NCI-H2227 treated with DMSO at 0.1 percent for 48 hours (cell line): ENCODE data around the gene PPP1R12A.
"Not testable (repeated sequence)": the region's sequence is repeated elsewhere in the genome, so short reads cannot be mapped to it uniquely, and the experiment has no call there.

Experiments used
- DNase-seq: peaks from one replicate; lab custom pipeline; 2025; lab: John Stamatoyannopoulos, UW

PPP1R12A gene

DNA sequence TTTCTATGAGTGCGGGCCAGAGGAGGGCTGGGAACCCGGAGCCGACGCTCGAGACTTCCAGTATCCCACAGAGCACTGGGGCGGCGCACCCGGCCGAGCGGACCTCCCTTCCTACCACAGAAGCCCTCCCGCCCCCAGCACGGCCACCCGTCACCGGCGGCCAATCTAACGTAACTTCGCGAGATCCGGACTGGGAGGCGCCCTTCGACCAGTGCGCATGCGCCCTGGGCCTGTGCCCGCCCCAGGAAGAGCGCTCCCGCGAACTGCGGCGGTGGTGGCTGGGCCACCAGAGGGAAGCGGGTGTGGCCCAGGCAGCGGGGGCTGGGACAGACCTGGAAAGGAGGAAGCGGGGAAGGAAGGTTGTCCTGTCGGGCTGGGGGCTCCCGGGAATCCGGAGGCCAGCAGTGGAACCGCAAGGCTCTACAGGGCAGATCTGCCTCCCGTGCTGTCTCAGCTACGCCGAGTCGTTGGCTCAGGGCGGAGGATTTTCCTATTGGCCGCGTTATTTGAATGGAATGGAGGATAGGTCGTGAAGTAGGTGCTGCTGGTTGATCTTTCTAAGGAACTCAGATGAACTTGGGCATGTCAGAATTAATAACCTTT, at the start of gene PPP1R12A:
TSS of gene PPP1R12A (minus strand) at position 77 of the 603 bp plus-strand sequence. CDS start 166 bp downstream, outside the sequence.
- DNase-seq, result peak; percentile 96

DNA sequence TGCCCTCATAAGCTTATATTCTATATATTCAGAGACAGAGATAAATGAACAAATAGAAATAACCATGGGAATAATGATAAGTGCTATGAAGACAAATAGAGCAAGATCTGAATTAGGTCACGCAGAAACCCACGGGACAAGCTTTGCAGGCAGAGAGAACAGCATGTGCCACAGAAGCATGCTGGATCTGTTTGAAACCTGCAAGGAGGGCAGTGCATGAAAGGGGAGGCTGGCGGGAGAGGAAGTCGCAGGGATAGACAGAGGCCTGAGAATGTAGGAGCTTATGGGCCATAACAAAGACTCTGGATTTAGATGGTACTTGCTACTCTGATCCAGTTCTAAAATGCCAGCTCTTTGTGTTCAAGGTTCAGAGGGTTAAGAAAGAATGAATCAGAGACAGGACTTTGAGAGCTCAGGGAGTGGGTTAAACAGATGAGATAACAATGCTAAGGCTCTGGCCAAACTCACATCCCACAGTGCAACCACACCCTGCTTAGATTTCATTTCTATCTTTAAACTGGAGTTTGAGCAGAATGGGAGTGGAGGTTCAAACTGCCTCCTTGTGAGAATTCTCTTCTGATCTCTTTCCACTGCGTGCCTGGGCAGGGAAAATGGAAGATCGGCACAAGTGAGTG, 49.2 kb upstream of the PPP1R12A start:
- DNase-seq, result no peak

GRCh38 chr12:79983492-79983891, 48.6 kb upstream of the PPP1R12A start:
- no peak for DNase-seq

DNA sequence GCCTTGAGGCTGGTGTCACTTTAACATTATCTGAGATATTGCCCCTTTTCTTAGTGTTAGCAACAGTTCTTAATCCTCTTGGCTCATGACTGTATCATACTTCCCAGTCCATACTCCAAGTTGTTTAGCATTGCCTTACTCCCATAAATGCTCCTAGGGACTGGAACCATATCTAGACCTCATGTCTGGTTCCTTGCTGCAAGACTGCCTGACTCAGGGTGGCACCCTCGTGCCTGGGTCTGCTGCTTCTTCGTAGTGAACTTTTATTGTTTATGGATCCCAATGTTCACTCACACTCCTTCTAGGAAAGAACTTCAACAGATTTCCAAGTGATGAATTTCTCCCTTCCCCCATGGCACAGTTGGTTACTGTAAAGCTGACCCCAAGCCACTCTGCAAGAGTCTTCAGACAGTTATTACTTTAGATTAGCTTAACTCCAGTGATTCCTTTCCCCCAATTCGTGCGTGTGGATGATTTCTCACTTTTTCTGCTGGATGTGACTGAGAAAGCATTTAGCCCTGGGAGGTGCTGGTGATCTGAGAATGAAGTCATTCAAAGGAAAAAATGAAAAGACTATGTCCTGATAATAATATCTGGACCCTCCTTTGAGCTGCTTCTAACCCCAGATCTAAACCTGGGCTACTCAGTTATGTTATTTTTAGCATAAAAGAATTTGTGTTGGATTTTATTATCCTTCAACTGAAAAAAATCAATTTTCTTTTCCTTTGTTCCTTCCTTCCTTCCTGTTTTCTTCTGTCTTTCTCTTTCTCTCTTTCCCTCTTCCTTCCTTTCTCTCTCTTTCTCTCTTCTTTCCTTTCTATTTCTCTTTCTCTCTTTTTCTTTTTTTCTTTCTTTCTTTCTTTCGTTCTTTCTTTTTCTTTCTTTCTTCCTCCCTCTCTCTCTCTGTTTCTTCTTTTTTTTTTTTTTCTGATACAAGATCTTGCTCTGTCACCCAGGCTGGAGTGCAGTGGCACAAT, 47.5 kb upstream of the PPP1R12A start:
- DNase-seq, result no peak

GRCh38 chr12:79978692-79979091, 43.8 kb upstream of the PPP1R12A start:
- no peak for DNase-seq

DNA sequence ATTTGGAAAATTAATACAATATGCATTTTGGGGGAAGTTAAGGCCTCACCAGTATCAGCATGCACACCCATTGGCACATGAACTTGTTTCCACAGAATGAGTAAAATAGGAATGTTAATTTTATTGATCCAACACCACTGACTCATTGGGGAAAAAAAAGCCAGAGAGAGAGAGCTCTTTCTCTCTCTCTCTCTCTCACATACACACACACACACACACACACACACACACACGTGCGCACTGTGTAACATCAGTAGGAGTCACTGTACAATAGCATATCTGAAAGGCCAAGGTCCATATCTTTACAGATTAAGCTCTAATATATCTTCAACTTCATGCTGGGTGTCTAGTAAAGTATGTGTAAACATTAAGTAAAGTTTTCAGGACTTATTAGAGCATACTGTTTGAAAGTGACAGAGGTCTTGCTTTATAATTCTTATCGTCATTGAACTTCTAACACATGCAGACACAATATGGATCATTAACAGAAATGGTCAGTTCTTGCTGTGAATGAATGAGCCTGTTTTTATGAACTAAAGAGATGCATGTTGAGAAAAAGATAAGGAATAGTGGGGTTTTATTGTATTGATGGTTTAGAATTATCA, 43.1 kb upstream of the PPP1R12A start:
- not testable (repeated sequence) for DNase-seq

DNA sequence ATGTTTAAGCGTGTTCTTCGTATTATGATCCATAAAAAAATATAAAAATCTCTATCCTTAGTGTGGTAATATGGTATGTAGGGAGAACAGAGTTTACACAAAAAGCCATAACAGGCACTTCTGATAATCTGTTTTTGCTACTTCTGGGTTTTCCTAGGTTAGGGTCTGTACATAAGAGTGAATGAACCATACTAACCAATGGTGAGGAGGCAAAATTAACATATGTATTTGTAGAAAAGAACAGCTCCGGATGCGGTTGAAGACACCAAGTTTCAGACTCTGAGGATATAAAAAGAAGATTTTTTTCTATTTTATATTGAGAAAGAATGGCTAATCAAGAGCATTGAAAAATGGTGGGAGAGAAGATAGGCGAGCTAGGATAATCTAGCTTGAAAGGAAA, 40.2 kb upstream of the PPP1R12A start:
- DNase-seq, result no peak

DNA sequence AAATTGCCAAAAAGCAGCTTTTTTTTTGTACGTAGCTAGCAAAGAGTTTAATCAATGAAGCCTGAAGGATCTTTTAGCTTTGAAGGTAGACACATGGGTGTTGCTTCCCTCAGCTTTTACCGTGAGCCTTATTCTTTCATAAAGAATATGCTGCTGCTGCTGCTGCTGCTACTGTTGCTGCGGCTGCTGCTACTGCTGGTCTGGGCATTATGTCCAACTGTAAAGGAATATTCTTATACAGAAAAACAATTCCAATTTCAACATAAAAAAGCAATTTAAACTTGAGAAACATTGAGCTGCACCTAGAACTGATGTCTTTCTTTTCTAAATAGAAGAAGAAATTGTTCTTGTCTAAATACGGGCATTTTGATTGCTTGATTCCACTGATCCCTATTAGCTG, 38.9 kb upstream of the PPP1R12A start:
- peak; percentile 58 for DNase-seq

DNA sequence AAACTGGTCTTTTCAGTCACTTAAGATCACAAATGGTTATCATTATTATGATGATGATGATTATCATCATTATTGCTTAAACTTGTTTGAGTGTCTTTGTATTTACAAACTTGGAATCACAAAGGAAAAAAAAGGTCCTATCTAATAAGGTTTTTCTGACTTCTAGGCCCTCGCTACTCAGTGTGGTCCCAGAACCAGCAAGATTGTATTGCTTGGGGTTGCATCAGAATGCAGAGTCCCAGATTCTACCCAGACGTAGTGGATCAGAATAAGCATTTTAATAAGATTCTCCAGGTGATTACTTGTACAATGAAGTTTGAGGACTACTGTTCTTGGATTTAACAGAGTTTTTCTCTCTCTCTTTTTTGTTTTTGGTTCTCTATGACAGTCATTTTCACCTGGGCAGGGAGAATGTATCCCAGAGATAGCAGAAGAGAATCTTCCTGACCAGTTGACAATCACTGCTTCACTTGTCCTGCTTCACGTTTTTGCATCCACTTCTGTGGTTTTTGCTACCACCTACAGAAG, 29.3 kb upstream of the PPP1R12A start:
- no peak for DNase-seq

DNA sequence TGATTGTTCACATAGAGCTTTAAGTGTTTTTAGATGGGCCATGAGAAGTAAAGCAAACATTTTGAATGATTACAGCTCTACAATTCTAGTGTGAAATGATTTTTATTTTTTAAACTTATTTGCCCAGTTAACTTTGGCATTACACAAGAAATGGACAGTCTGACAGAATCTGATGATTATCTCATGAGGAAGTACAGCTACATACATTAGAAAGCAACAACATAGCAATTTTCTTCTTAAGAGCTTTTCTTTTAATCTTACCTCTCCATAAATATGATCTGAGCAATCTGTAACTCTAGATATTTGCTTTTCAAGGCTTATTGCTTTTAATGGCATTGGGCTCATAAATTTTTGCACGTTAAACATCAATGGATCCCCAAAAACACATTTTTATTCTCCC, 26.5 kb upstream of the PPP1R12A start:
- DNase-seq, result no peak

GRCh38 chr12:79959484-79959883, 24.6 kb upstream of the PPP1R12A start:
- DNase-seq, result no peak

DNA sequence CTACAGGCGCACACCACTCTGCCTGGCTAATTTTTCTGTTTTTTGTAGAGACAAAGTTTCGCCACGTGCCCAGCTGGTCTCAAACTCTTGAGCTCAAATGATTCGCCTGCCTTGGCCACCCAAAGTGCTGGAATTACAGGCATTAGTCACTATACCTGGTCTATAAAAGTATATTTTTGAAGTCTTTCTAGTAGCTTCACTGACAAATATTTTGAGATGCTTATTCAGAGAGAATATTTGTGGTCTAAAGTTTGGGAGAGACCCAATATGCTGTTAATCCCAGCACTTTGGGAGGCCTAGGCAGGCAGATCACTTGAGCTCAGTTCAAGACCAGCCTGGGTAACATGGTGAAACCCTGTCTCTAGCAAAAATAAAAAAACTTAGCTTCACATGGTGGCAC, 22.0 kb upstream of the PPP1R12A start:
- no peak for DNase-seq

- no peak for DNase-seq
Measured at GRCh38 chr12:79955561-79955960, 20.7 kb upstream of the PPP1R12A start.

DNA sequence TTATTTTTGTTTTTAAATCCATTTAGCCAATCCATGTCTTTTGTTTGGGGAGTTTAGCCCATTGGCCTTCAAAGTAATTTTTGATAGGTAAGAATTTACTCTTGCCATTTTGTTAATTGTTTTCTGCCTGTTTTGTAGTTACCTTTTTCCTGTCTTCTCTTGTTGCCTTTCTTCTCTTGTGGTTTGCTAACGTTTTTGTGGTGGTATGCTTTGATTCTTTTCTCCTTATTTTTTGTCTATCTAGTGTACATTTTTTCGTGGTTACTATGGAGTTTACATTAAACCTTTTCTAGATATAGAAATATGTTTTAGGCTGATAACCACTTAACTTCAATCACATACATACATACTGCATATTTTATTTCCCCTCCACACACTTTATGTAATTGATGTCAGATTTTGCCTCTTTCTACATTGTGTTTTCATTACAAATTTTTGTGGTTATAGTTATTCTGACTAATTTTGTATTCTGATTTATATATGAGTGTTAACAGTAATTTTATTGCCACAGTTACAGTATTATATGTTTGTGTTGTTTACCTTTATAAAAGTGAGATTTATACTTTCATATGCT, 19.2 kb upstream of the PPP1R12A start:
- DNase-seq, result no peak

DNA sequence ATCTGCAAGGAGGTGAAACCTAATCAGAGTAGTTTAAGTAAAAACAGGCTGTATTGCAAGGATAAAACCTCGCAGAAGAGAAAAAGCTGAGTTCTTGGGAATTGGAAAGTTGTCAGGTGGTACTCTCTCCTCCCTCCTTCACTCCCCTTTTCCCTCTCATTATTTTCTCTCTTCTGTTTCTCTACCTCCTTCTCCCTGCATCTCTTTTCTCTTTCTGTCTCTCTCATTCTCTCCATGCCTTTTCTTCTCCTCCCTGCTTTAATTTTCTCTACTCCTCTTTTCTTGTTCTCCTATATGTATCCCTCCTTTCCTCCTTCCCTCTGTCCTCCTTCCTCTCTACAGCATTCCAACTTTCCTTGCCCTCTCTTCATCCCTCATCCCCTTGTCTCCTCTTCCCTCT, 14.2 kb upstream of the PPP1R12A start:
- no peak for DNase-seq

GRCh38 chr12:79945433-79945832, 10.5 kb upstream of the PPP1R12A start:
- no peak for DNase-seq

GRCh38 chr12:79944565-79944964, 9.7 kb upstream of the PPP1R12A start:
- DNase-seq, result no peak

DNA sequence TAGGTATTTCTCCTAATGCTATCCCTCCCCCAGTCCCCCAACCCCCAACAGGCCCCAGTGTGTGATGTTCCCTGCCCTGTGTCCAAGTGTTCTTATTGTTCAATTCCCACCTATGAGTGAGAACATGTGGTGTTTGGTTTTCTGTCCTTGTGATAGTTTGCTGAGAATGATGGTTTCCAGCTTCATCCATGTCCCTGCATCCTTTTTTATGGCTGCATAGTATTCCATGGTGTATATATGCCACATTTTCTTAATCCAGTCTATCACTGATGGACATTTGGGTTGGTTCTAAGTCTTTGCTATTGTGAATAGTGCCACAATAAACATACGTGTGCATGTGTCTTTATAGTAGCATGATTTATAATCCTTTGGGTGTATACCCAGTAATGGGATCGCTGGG, 7.9 kb upstream of the PPP1R12A start:
- DNase-seq, result not testable (repeated sequence)

DNA sequence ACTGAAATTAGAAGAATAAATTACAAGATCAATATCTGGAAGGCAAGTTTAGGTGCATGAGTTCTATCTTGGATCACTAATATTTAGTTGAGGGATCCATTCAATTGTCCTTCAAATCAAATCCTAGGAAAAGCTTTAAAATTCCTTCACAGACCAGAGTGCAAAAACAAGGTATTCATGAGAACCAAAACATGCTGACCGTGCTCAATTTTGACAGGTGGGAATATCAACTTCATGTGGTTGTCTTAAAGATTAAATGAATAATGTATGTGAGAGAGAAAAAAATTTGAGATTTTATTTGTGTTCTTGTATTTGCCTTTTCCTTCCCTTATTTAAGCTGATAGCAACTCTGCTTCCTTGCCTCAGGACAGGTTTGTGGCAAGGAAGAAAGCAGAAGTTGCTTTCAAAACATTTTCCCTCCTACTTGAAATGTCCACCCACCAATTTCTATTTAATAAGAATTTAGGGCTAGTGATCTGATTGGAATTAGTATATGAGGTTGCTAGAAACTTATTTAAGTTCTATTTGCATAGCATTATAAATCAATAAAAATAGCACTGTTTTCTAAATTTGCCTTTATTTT, 4.9 kb upstream of the PPP1R12A start:
- no peak for DNase-seq

DNA sequence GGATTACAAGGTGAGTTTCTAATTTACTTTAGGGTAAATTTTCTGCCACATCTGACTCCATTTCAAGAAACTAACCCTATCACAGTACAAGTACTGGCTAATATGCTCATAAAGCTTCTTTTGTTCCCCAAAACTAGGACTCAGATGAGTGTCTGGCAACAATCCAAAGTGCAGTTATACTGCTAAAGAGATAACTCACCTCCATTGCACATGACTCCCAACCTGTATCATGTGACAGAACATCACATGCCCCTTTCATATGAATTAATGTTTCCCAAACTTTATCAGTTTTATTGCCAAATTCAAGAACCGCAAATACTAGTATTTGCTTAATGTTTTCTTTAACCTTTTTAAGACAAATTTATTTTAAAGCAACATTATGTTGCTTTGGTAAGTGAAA, 3.9 kb upstream of the PPP1R12A start:
- no peak for DNase-seq

DNA sequence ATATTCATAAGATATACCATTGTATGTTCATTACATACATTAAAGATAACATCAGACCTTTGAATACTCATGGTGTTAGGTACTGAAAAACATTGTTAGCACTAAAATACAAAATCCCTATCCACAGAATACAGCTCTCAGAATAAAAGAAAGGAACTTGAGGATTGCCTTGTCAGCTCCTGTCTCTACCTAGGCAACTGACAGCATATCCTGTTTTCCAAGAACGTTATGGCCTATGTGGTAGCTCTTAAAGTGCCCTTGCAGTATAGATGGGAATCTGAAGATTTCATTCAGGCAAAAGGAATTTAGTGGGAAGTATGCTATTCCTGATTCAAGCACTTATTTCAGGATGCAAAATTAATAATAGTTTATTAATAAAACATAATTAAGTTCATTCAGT, 1.8 kb upstream of the PPP1R12A start:
- DNase-seq, result peak; percentile 27
